GM19324 (cell line): ENCODE data around the gene GRK5.
"Not testable (repeated sequence)": the region's sequence is repeated elsewhere in the genome, so short reads cannot be mapped to it uniquely, and the experiment has no call there.

Source experiments
- ATAC-seq: cut with Tn5 transposase; IDR thresholded peaks from one replicate; pipeline ENCODE4 v1.9.1; 2021; ENCODE audit warnings: mild to moderate bottlenecking, moderate library complexity; ENCODE audit not compliant: unreplicated experiment, low FRiP score

Gene GRK5

GRCh38 chr10:119425881-119426170, 218.5 kb downstream of the GRK5 start:
- ATAC-seq: no peak

GRCh38 chr10:119426699-119427098, 219.3 kb downstream of the GRK5 start:
- no peak for ATAC-seq

- ATAC-seq: no peak
Measured at GRCh38 chr10:119427263-119427864, 220.0 kb downstream of the GRK5 start.

GRCh38 chr10:119428789-119429188, 221.4 kb downstream of the GRK5 start:
- ATAC-seq: no peak

- ATAC-seq: no peak
Measured at GRCh38 chr10:119429771-119430170, 222.4 kb downstream of the GRK5 start.

- no peak for ATAC-seq
Measured at GRCh38 chr10:119431034-119431772, 223.8 kb downstream of the GRK5 start.

- ATAC-seq: no peak
Measured at GRCh38 chr10:119431773-119432135, 224.4 kb downstream of the GRK5 start.

- not testable (repeated sequence) for ATAC-seq
Measured at GRCh38 chr10:119434942-119435341, 227.6 kb downstream of the GRK5 start.

GRCh38 chr10:119438717-119439116, 231.3 kb downstream of the GRK5 start:
- no peak for ATAC-seq

GRCh38 chr10:119439922-119440321, 232.6 kb downstream of the GRK5 start:
- ATAC-seq: no peak

GRCh38 chr10:119441151-119441821, 233.9 kb downstream of the GRK5 start:
- ATAC-seq: no peak

GRCh38 chr10:119441921-119442757, 234.8 kb downstream of the GRK5 start:
- no peak for ATAC-seq

- ATAC-seq: no peak
Measured at GRCh38 chr10:119442758-119443060, 235.3 kb downstream of the GRK5 start.

GRCh38 chr10:119443441-119443840, 236.1 kb downstream of the GRK5 start:
- no peak for ATAC-seq

GRCh38 chr10:119443970-119444660, 236.7 kb downstream of the GRK5 start:
- ATAC-seq: no peak

GRCh38 chr10:119444866-119445265, 237.5 kb downstream of the GRK5 start:
- no peak for ATAC-seq

GRCh38 chr10:119445311-119445934, 238.1 kb downstream of the GRK5 start:
- ATAC-seq: no peak

GRCh38 chr10:119445935-119446317, 238.6 kb downstream of the GRK5 start:
- no peak for ATAC-seq

GRCh38 chr10:119446441-119447277, 239.3 kb downstream of the GRK5 start:
- no peak for ATAC-seq
